Uterus (tissue), 4 donors: ENCODE results near the gene FAM8A1. TPM values are rescaled to one million over a fixed set of nuclear protein-coding genes. Genes with fewer than 3 reads are reported as not detected.
"Not testable (repeated sequence)": the region's sequence is repeated elsewhere in the genome, so short reads cannot be mapped to it uniquely, and the experiment has no call there.

ENCODE experiments used
- DNase-seq, 2 donors: peaks; one replicate each; pipeline ENCODE4 v3.0.0-alpha.2; 2019 to 2020
- H3K27ac ChIP-seq, 2 donors: fragments of 200-600 bp; sonication (generic); 1 replicate in 1 of 2; 2 replicates in 1 of 2; pipeline ENCODE4 v1.5.1; 2016 to 2018
- H3K27me3 ChIP-seq, 2 donors: fragments of 200-600 bp; sonication (generic); one replicate each; pipeline ENCODE4 v1.5.1; 2018 to 2019; ENCODE audit warnings: control low read depth in 1 of 2
- H3K36me3 ChIP-seq, 2 donors: fragments of 200-600 bp; sonication (generic); one replicate each; pipeline ENCODE4 v1.5.1; 2019; ENCODE audit warnings: control low read depth in 1 of 2
- H3K4me1 ChIP-seq, 2 donors: fragments of 200-600 bp; sonication (generic); one replicate each; pipeline ENCODE4 v1.5.1; 2018 to 2019; ENCODE audit warnings: control low read depth in 1 of 2
- H3K4me3 ChIP-seq, 2 donors: fragments of 200-600 bp; sonication (generic); 1 replicate in 1 of 2; 2 replicates in 1 of 2; pipeline ENCODE4 v1.5.1; 2018 to 2019; ENCODE audit warnings: mild to moderate bottlenecking in 1 of 2
- H3K9me3 ChIP-seq, 2 donors: fragments of 200-600 bp; sonication (generic); one replicate each; pipeline ENCODE4 v1.5.1; 2019; ENCODE audit warnings: control low read depth in 1 of 2
- POLR2A ChIP-seq, 2 donors: fragments of 450-650 bp; IDR thresholded peaks; one replicate each; pipeline ENCODE4 v1.6.1; 2016; ENCODE audit warnings: antibody characterized with exemption in 2 of 2, mild to moderate bottlenecking in 1 of 2, moderate library complexity in 1 of 2
- intact Hi-C: fragments of 100-400 bp; cut with DNase I; formaldehyde crosslinking; loops from one replicate; pipeline ENCODE4 v1.15.1; 2023; ENCODE audit warnings: low total_unique reads
- total RNA-seq, 4 donors: library from RNA; depleted of rRNA in 3 of 4; stranded (reverse); fragments of >200 nt in 3 of 4; gene quantifications; one replicate each; pipeline versions ENCODE4 v1.1.0 to v1.2.4, GENCODE V29; 2014 to 2023
- TF ChIP-seq, protein P1 (sequence below), 4 experiments: fragments of 200-600 bp in 2 of 4; fragments of 450-650 bp in 2 of 4; sonication (generic) in 2 of 4; IDR thresholded peaks; one replicate each; pipeline ENCODE4 v1.5.1; 2016 to 2019; ENCODE audit warnings: antibody characterized with exemption in 4 of 4, mild to moderate bottlenecking in 2 of 4, moderate library complexity in 1 of 4
- donor health status: DM: yes; HTN: yes; CAD: no.

Gene FAM8A1
- total RNA-seq, 4 donors from 2014 or later, result 25.9 to 69.3 (median 50.6) TPM

DNA sequence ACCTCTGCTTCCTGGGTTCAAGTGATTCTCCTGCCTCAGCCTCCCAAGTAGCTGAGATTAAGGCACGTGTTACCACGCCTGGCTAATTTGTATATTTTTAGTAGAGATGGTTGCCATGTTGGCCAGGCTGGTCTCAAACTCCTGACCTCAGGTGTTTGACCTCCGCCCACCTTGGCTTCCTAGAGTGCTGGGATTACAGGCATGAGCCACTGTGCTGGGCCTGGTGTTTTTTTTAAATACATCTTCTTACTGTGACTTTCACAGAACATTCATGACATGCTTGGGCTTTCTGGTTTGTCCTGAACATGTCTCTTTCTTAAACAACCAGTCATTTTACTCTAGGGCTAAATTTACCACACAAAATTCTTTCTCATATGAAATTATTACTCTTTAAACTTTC is 34.7 kb upstream of the FAM8A1 start:
- Histone ChIP-seq H3K9me3 (no peaks in the 10 kb centered on the region), H3K27me3 (no peaks in the 10 kb centered on the region), H3K4me1 (no peaks in the 10 kb centered on the region), H3K27ac (no peak overlapping the region), H3K4me3 (no peak overlapping the region), H3K36me3 (no peaks in the 10 kb centered on the region)
- no peak for DNase-seq
- TF ChIP-seq POLR2A (IDR thresholded peaks at IDR 0.05), result no peak
- TF ChIP-seq, protein P1, sequence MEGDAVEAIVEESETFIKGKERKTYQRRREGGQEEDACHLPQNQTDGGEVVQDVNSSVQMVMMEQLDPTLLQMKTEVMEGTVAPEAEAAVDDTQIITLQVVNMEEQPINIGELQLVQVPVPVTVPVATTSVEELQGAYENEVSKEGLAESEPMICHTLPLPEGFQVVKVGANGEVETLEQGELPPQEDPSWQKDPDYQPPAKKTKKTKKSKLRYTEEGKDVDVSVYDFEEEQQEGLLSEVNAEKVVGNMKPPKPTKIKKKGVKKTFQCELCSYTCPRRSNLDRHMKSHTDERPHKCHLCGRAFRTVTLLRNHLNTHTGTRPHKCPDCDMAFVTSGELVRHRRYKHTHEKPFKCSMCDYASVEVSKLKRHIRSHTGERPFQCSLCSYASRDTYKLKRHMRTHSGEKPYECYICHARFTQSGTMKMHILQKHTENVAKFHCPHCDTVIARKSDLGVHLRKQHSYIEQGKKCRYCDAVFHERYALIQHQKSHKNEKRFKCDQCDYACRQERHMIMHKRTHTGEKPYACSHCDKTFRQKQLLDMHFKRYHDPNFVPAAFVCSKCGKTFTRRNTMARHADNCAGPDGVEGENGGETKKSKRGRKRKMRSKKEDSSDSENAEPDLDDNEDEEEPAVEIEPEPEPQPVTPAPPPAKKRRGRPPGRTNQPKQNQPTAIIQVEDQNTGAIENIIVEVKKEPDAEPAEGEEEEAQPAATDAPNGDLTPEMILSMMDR (IDR thresholded peaks at IDR 0.05), result no peak
- intact Hi-C loops, result no loop called here

- peaks cover 0 to 4% of the 10 kb centered on the region in 2 donors for H3K9me3 ChIP-seq
- no peak for DNase-seq
- H3K36me3 ChIP-seq, result no peaks in the 10 kb centered on the region
- H3K4me1 ChIP-seq, result no peaks in the 10 kb centered on the region
- TF ChIP-seq POLR2A (IDR thresholded peaks at IDR 0.05), result no peak
- TF ChIP-seq, protein P1 (IDR thresholded peaks at IDR 0.05), result no peak
- intact Hi-C loops, result no loop called here
- no peak overlapping the region for H3K27ac ChIP-seq
- H3K27me3 ChIP-seq, result no peaks in the 10 kb centered on the region
- no peak overlapping the region for H3K4me3 ChIP-seq
These were observed 25.1 kb upstream of the FAM8A1 start for GRCh38 chr6:17574866-17575560.

- no peak for TF ChIP-seq POLR2A (IDR thresholded peaks at IDR 0.05)
- TF ChIP-seq, protein P1 (IDR thresholded peaks at IDR 0.05), result no peak
- no peak for DNase-seq
- Histone ChIP-seq H3K27me3 (no peaks in the 10 kb centered on the region), H3K36me3 (no peaks in the 10 kb centered on the region), H3K4me1 (no peaks in the 10 kb centered on the region), H3K9me3 (peaks cover 0 to 4% of the 10 kb centered on the region in 2 donors), H3K27ac (no peak overlapping the region), H3K4me3 (no peak overlapping the region)
- intact Hi-C loops, result no loop called here
These were observed 23.0 kb upstream of the FAM8A1 start for GRCh38 chr6:17577059-17577458.

- no peaks in the 10 kb centered on the region for H3K27me3 ChIP-seq
- peak in 1 of 2 donors; percentile 20 for TF ChIP-seq POLR2A (IDR thresholded peaks at IDR 0.05)
- TF ChIP-seq, protein P1 (IDR thresholded peaks at IDR 0.05), result no peak
- H3K9me3 ChIP-seq, result peaks cover 0 to 4% of the 10 kb centered on the region in 2 donors
- peak; percentile 27 to 47 for DNase-seq
- H3K36me3 ChIP-seq, result no peaks in the 10 kb centered on the region
- intact Hi-C loops, result loop anchor here (10.0 kb wide), 1 partner anchor 426 kb away; no protein-coding TSS in a partner anchor
- peak overlapping the region; percentile 83 to 86 for H3K27ac ChIP-seq
- peak overlapping the region; percentile 48 to 81 for H3K4me3 ChIP-seq
- H3K4me1 ChIP-seq, result no peaks in the 10 kb centered on the region
These were observed 19.5 kb upstream of the FAM8A1 start for GRCh38 chr6:17580518-17581048.

DNA sequence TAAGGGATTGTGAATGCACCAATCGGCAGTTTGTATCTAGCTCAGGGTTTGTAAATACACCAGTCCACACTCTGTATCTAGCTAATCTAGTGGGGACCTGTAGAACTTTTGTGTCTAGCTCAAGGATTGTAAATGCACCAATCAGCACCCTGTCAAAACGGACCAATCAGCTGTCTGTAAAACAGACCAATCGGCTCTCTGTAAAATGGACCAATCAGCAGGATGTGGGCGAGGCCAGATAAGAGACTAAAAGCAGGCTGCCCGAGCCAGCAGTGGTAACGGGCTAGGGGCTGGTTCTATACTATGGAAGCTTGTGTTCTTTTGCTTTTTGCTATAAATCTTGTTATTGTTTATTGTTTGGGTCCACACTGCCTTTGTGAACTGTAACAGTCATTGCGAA is 18.8 kb upstream of the FAM8A1 start:
- H3K36me3 ChIP-seq, H3K27me3 ChIP-seq, H3K4me1 ChIP-seq, H3K9me3 ChIP-seq, DNase-seq, H3K4me3 ChIP-seq: not testable (repeated sequence)
- intact Hi-C loops, result loop anchor here (10.0 kb wide), 1 partner anchor 426 kb away; no protein-coding TSS in a partner anchor
- H3K27ac ChIP-seq, result peak overlapping the region; percentile 17 to 86
